Measurements from ENCODE around the gene PUM1.
"Not testable (repeated sequence)": the region's sequence is repeated elsewhere in the genome, so short reads cannot be mapped to it uniquely, and the experiment has no call there.

The PUM1 gene

DNA sequence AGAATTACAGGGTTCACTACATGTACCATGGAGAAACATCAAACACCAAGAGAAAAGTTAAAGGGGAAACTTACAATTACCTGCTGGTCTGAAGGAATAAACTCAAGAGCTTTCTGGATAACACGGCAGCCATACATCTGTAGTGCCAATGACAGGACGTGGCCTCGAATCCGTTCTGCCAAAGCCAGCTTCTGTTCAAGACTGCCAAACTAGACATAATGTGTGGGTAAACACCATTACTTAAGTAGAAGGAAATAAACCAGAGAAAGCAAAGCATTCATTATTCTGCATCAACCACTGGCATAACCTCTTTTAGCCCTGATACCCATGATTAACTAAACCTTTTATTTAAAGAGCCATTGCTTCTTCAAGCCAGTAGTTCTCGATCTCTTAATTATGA is 115.5 kb downstream of the PUM1 start:
- TF ChIP-seq, protein P1, sequence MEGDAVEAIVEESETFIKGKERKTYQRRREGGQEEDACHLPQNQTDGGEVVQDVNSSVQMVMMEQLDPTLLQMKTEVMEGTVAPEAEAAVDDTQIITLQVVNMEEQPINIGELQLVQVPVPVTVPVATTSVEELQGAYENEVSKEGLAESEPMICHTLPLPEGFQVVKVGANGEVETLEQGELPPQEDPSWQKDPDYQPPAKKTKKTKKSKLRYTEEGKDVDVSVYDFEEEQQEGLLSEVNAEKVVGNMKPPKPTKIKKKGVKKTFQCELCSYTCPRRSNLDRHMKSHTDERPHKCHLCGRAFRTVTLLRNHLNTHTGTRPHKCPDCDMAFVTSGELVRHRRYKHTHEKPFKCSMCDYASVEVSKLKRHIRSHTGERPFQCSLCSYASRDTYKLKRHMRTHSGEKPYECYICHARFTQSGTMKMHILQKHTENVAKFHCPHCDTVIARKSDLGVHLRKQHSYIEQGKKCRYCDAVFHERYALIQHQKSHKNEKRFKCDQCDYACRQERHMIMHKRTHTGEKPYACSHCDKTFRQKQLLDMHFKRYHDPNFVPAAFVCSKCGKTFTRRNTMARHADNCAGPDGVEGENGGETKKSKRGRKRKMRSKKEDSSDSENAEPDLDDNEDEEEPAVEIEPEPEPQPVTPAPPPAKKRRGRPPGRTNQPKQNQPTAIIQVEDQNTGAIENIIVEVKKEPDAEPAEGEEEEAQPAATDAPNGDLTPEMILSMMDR (conservative IDR thresholded peaks at IDR 0.05; ENCODE audit: low read length): no peak
- DNase-seq (ENCODE audit: low read depth): no peak
- no peak overlapping the region for H3K4me3 ChIP-seq (ENCODE audit: low read length)

DNA sequence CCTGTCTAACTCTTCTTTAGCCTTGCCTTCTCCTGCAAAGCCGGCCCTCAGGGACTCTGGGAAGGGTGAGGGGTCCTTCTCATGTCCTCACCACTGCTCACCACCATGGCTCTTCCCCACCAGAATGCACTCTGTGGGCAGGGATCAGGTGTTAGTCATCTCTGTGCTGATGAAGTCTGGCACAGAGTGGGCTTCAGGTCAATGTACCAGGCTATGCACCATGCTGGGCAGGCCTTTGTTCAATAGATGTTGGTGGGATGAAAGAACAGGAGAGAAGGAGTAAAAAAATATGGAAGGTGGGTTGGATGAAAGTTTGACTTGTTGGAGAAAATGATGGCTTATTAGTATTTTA is 116.1 kb downstream of the PUM1 start:
- DNase-seq (ENCODE audit: low read depth): not testable (repeated sequence)

DNA sequence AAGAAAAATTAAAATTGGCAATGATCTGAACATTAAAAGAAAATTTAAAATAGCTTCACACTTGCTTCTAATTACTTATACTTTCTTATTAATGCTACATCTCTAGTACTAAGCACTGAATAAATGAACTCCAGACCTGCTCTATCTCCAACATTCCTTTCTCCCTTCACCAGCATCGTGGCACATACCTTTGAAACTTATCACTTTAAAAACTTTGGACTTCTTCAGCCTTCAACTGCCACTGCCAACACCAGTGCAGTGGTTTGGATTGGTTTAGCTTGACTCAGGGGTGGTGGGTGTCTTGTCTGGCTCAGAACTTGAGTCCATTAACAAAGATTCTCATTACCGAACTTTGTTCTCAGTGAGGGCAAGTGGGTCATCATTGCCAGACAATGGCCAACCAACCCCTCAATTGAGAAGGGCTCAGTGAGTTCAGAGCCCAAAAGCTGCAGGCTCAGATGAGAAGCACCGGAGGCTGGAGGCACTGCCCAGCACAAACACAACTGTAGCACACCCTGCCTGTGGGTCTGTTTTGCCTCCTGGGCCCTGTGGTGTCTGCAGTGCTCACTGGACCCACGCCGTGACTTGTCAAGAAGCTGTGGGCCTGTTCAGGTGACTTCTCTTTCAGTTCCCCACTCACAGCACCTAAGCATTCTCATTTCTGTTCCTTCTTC is 116.6 kb downstream of the PUM1 start:
- not testable (repeated sequence) for H3K4me3 ChIP-seq (ENCODE audit: low read length)
- peak; percentile 56 for DNase-seq (ENCODE audit: low read depth)

More for the DNA sequence above, 116.1 kb downstream of the PUM1 start:
- H3K4me3 ChIP-seq (ENCODE audit: low read length): not testable (repeated sequence)

DNA sequence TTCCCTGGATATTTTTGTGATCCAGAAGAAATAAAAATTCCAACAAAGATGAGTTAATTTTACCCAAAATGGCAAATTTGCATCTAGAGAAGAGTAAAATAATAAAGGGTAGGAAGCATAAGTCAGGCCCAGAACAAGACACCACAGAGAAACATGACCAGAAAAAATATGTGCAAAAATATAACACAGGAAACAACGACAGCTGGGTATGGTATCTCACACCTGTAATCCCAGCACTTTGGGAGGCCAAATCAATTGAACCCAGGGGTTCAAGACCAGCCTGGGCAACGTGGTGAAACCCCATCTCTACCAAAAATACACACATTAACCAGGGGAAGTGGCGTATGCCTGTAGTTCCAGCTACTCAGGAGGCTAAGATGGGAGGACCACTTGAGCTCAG is 117.2 kb downstream of the PUM1 start:
- TF ChIP-seq, protein P1 (conservative IDR thresholded peaks at IDR 0.05; ENCODE audit: low read length): no peak

DNA sequence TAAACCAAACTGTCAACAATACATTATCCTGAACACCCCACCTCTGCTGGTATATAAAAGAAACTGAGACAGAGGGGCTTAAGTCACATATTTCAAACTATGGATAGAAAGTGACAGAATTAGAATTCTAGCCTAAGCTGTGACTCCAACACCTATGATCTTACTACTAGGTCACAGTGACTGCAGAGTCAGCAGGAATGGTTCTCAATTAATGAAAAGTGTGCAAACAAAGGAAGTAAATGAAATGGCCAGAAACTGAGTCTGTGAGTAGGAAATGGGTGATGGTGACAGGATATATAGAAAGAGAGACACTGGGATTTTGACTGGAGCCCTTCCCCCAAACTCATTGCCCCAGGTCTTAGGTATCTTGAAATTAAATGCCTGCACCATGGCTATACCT is 118.3 kb downstream of the PUM1 start:
- DNase-seq (ENCODE audit: low read depth): no peak
- no peak overlapping the region for H3K4me3 ChIP-seq (ENCODE audit: low read length)
- TF ChIP-seq, protein P1 (conservative IDR thresholded peaks at IDR 0.05; ENCODE audit: low read length): no peak

More for the DNA sequence above, 117.2 kb downstream of the PUM1 start:
- no peak for DNase-seq (ENCODE audit: low read depth)
- H3K4me3 ChIP-seq (ENCODE audit: low read length): no peak overlapping the region

DNA sequence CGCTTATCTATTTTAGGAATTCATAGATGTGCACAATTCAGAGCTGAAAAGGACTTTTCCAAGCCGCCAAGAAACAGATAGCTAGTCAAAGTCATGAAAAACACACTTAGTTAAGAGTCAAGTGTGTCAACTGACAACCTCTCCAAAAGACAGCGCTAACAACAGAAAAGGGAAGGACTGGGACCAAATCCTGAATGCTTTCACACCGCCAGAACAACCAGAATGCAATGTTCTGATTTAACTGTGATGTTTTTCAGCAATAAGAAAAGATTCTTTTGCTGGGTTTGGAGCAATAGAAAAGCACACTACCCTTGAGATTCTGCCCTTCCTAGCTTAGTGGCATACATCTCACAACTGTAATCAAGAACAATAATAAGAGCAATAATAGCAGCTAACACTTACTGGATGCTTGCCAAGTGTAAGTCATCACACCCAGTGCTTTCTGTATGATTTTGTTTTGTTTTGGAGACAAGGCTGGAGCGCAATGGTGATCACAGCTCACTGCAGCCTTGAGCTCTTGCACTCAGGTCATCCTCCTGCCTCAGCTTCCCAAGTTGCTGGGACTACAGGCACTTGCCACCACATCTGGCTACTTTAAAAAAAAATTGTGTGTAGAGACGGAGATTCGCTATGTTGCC is 123.1 kb downstream of the PUM1 start:
- no peak overlapping the region for H3K4me3 ChIP-seq (ENCODE audit: low read length)
- no peak for DNase-seq (ENCODE audit: low read depth)
- TF ChIP-seq, protein P1 (conservative IDR thresholded peaks at IDR 0.05; ENCODE audit: low read length): no peak

DNA sequence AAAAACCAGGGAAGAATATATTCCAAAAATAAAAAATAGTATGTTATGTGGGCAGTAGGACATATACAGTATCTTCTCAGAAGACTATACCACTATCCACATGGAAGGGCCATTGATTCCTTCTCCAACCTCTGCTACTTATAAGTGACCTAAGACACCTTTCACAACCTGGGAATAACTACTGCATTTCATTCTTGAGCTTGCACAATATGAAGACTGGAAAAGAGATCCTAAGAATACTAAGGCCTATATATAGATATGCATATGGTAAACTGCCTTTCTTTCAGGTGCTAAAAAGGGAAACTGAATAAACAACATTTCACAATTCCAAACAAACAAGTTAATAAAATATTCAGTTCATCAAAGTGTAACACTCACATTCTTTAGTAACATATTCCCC is 125.0 kb downstream of the PUM1 start:
- TF ChIP-seq, protein P1 (conservative IDR thresholded peaks at IDR 0.05; ENCODE audit: low read length): no peak
- no peak for DNase-seq (ENCODE audit: low read depth)
- no peak overlapping the region for H3K4me3 ChIP-seq (ENCODE audit: low read length)

DNA sequence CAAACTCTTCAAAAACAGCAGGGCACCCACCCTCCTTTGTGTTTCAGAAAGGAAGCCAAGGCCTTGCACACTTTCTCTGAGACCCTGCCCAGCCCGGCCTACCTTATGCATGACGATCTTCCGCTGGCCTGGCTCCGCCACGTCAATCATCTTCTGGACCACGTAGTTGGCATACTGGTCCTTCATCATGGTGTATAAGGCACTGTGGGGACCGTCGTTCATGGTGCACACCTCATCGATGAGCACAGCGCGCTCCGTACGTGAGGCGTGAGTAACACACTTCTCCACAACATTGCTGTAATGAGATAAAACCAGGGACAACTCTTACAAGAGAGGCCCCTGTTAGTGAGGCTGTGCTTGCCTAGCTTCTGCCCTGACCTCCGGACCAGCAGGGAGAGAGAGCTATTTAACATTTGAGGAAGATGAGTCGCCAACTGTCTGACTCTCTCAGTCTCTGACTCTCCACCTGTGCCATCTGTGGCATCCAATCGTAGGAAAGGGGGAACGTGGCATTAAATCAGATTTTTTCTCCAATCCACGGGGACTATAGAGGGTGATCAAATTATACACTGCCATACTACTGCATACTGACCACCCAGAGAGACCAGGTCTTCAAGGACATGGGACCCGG is 128.9 kb downstream of the PUM1 start:
- TF ChIP-seq, protein P1 (conservative IDR thresholded peaks at IDR 0.05; ENCODE audit: low read length): no peak
- no peak for DNase-seq (ENCODE audit: low read depth)
- H3K4me3 ChIP-seq (ENCODE audit: low read length): no peak overlapping the region

DNA sequence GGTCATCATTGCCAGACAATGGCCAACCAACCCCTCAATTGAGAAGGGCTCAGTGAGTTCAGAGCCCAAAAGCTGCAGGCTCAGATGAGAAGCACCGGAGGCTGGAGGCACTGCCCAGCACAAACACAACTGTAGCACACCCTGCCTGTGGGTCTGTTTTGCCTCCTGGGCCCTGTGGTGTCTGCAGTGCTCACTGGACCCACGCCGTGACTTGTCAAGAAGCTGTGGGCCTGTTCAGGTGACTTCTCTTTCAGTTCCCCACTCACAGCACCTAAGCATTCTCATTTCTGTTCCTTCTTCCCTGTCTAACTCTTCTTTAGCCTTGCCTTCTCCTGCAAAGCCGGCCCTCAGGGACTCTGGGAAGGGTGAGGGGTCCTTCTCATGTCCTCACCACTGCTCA is 129.8 kb downstream of the PUM1 start:
- not testable (repeated sequence) for DNase-seq (ENCODE audit: low read depth)

More for the DNA sequence above, 129.8 kb downstream of the PUM1 start:
- not testable (repeated sequence) for H3K4me3 ChIP-seq (ENCODE audit: low read length)
